DMS153 treated with DMSO at 0.1 percent for 48 hours (cell line): ENCODE data around the gene LAMA2.
"Not testable (repeated sequence)": the region's sequence is repeated elsewhere in the genome, so short reads cannot be mapped to it uniquely, and the experiment has no call there.

ENCODE experiments used
- DNase-seq: peaks from one replicate; lab custom pipeline; 2025; ENCODE audit not compliant: unreplicated experiment; lab: John Stamatoyannopoulos, UW

LAMA2 gene

DNA sequence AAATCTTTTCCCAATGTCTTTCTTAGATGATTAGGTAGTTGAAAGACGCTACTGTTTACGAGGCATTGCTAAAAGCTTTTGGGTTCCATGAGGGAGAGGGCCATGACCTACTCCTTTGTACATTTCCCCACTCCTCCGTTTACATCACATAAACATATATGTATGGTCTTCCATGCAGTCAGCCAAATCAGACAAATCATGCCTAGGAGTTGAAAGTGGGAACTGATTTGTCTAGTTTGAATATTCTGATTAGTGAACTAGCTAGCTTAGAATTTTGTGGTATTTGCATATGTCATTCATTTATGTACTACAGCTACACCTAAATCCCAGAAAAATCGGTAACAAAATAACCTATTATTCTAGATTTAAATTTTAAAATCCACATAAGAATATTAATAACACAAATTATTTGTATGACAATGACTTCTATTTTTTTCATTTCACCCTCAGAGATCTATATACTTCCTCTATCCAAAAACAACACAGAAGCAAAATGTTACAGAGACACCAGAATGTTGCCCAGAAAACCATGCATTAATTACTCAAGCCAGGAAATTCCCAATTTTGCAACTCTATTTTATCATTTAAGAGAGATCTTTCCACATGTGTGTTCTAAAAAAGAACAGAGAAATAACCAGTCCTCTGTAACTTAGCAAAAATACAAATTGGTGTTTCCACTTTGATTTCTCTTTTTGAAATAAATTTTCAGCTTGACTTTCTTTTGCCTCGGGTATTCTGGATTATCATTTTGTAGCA, 231.9 kb downstream of the LAMA2 start:
- DNase-seq = no peak

- DNase-seq = no peak
Observed at GRCh38 chr6:129115471-129115870, 232.5 kb downstream of the LAMA2 start.

- no peak for DNase-seq
Observed at GRCh38 chr6:129117355-129117754, 234.4 kb downstream of the LAMA2 start.

GRCh38 chr6:129120856-129121638, 238.1 kb downstream of the LAMA2 start:
- no peak for DNase-seq

DNA sequence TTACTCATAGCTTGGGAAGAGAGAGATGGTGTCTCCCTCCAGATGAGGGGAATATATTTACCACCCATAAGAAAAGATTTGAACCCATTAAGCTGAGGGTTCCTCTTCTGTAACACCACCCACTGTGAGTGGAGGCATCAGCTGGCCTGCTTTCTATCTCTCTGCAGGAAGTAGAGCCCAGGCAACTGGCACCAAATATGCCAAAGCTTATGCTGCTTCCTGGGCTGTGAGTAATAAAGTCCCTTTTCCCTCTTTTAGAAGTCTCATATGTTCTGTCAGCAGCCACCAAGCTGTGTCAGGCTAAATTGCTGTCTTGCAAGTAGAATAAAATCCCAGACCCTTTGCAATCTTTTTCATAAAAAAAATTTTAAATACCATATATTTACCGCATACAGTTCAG, 241.4 kb downstream of the LAMA2 start:
- no peak for DNase-seq

- no peak for DNase-seq
Observed at GRCh38 chr6:129130106-129130505, 247.2 kb downstream of the LAMA2 start.

DNA sequence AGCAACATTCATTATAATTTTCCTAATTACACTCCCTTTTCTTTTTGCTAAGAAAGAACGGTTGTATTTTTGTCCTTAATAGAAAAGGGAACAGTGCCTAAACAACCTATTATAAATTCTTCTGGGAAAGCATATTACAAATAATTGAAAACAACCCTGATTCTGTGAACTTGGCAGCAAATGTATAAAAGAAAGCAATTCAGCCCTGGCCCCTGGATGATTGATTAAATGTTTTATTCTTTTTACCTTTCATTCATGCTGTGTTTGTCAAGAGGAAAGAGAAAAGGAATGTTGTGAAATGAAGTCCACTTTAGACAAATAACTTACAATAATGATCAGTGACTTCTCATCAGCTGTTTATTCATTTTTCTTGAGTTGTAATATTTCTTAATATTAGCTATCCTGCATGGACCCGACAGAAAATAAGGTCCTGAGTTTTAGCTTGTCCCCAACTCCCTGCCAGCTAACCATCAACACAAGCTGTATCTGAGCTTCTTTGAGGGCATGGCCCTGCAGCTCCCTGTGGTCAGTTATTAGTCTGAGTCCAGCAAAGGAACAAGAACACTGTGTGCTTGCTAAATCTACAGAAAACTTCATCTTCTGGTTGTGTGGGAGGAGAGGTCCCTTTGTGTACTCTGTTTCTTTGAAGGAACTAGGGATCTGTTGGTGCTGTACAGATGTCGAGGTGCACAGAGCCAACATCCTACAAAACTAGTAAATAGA, 248.2 kb downstream of the LAMA2 start:
- DNase-seq = no peak

DNA sequence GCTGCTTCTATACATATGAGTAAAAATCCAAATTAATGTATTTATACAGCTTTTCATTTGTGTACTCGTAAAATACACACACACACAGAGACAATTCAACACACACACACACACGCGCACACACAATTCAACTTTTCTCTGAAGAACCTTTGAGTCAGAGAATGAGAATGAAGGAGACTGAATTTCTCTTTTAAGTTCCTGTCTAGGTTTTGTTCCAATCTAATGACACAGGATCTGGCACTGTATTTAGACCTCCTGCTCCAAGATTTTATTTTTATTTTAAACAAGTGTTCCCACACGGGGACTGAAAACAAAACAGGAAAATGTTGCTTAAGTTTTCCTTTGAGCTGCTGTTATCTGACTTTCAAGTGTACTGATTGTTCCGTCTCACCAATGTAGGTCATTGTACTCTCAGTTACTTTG, 250.8 kb downstream of the LAMA2 start:
- DNase-seq = no peak

DNA sequence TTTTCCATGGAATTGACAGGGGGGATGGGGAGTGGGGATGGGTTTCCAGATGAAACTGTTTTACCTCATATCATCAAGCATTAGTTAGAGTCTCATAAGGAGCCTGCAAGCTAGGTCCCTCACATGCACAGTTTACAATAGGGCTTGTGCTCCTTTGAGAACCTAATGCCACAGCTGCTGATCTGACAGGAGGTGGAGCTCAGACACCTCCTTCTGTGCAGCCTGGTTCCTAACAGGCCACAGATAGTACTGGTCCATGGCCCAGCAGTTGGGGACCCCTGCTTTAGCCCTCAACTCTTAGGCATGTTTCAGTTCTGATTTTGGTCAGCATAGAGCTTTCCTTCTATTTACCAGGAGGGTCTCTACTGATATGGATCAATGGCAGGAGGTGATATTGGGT, 251.6 kb downstream of the LAMA2 start:
- no peak for DNase-seq

DNA sequence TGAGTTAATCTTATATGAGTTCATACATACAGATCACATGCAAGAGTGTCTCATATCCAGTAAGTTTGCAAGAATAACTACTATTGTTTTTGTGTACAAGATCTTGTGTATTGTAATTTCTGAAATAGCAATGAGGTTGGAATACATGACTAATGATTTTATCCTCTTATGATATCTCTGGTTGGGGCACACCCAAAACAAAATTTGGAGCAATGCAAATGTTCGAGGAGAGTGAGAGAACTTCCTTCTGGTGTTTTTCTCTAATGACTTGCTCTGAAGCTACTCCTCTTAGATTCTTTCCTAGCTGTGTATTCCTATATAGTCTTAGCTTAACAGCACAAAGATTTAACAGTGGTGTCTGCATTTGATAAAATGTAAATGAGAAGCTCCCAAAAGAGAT, 252.5 kb downstream of the LAMA2 start:
- no peak for DNase-seq

DNA sequence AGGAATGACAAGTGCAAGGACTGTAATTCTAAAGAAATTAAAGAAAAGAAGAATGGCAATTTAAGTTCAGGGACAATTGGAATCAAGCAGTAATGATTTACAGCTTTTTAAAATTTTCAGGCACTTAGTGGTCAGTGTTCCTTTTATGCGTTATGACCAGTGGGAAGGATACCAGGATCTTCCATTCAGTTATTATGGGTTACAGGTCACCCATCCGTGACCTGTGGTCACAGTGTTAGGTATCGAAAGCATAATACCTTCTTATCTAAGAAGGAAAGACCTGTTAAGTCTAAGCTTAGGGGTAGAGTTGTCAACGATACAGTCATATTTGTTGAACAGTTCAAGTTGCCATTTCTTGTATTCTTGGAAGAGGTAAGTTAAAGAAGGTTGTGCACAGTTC, 253.8 kb downstream of the LAMA2 start:
- no peak for DNase-seq

GRCh38 chr6:129138739-129139405, 255.9 kb downstream of the LAMA2 start:
- DNase-seq = no peak

GRCh38 chr6:129140526-129140925, 257.6 kb downstream of the LAMA2 start:
- no peak for DNase-seq

GRCh38 chr6:129141499-129141898, 258.6 kb downstream of the LAMA2 start:
- DNase-seq = no peak

DNA sequence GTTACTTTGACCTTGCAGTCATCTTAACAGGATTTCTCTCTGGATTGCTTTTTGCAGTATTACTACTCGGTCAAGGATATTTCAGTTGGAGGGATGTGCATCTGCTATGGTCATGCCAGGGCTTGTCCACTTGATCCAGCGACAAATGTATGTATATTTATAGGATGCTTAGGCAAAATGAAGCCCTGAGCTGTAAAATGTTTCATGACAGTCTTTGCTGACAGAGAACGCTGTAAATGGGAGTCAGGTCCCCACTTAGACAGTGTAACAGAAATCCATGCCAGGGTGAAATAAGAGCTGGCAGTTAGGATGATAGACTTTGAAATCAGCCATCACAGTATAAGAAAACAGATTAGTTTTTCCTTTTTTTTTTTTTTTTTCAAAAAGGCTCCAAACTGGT, 264.0 kb downstream of the LAMA2 start:
- DNase-seq = no peak

GRCh38 chr6:129150507-129150906, 267.6 kb downstream of the LAMA2 start:
- DNase-seq = no peak

DNA sequence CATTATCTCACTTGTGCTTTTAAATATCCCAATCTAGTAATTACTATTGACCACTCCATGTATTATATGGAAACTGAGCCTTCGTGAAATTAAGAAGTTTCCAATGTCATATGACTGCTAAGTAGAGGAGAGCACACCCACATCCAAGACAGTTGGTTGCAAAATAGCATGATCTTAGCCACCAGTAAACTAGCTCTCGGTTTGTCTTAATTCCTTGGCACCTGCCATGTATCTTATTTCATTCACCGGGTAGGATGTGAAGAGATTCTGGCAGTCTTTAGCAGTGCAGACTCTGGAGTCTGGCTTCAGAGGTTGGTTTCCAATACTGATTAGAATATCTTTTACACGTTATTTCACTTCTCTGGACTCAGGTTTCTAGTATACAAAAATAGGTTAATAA, 270.3 kb downstream of the LAMA2 start:
- DNase-seq = no peak

DNA sequence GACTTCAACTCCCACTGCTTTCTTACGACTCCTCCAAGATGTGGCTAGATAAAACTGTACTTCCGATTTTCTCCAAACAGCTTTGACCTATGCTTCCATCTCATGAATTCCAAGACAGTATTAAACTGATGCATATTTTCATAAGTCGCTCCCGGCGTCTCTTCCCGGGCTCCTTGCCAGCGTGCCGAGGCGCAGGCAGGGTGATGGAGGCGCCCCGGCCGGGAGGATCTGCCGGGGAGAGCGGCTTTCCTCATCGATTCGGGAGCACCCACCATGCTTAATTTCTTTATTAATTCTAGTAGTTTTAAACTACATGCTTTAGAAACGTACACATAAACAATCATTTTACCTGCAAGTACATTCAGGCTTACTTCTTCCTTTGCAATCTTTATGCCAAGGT, 276.3 kb downstream of the LAMA2 start:
- not testable (repeated sequence) for DNase-seq

DNA sequence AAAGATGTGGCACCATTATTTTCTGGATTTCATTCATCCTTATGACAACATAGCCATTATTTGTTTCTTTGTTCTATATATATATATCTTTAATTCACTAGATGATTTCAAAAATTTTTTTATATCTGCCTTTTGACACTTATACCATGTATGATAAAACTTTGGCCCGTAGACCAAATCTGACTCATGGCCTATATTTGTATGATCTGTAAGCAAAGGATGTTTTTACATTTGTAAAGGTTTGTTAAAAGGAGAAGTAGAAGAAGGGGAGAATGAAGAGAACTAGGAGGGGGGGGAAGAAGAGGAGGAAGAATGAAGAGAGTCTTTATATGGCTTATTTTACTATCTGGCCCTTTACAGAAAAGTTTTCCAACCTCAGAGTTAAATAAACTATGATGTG, 279.7 kb downstream of the LAMA2 start:
- DNase-seq = no peak

DNA sequence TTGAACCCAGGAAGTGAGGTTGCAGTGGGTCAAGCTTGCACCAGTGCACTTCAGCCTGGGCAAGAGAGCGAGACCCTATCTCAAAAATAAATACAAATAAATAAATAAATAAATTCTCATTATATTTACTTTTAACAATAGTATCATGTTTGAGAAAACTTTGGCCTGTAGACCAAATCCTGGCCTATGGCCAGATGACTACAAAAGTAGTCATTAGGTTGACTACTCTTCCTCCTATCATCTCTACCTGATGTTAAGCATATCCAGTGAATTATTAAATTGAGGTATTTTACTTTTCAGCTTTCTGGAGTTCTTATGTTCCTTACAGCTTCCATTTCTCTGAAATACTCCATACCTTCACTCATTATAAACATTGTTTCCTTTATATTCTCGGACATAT, 280.6 kb downstream of the LAMA2 start:
- DNase-seq = no peak

DNA sequence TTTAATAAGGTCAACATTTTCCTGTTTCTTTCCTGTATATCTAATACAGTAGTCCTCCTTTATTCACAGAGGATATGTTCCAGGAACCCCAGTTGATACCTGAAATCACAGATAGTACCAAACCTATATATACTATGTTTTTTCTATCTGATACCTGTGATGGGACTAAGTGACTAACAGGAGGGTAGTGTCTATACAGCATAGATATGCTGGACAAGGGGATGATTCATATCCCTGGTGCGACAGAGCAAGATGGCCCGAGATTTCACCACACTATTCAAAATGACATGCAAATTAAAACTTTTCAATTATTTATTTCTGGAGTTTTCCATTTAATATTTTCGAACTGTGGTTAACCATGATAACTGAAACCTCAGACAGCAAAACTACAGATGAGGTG, 281.1 kb downstream of the LAMA2 start:
- no peak for DNase-seq
